ENCODE results near the gene APC2.

DNA sequence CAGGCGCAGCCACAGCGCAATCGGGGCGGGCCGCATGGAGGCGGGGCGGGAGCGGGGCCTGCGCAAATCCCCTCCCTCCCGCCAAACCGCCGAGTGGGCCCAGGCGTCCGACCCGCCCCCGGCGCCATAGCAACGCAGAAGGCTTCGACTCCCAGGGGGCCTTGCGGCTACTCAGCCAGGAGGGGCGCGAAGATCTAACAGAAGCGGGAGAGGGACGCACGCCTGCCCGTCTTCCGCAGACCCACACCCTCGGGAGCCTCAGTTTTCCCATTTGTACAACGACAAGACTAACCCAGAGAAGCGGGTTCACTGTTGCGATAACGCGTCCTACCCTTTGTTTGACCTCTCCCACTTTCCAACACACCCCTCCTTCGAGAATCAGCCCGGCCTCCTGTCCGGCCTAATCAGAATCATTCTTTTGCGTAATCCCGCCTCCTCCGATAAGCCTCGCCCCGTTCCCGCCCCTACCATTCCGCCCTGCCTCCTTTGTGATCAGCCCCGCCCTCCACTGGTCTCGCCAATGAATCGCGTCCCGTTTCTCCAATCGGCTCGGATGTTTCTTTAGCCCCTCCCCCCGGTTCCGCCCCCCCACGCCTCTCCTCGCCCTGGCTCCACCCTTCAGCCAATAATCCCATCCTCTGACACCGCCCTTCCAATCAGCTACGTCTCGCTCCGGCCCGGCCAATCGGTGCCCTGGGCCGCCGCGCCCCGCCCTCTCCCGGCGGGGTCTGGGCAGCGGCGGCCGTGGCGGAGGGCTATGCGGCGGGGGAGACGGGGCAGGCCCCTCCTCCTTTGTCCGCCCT, 40.6 kb downstream of the APC2 start, which contains the start of gene PCSK4:
- TF ChIP-seq, protein P1, sequence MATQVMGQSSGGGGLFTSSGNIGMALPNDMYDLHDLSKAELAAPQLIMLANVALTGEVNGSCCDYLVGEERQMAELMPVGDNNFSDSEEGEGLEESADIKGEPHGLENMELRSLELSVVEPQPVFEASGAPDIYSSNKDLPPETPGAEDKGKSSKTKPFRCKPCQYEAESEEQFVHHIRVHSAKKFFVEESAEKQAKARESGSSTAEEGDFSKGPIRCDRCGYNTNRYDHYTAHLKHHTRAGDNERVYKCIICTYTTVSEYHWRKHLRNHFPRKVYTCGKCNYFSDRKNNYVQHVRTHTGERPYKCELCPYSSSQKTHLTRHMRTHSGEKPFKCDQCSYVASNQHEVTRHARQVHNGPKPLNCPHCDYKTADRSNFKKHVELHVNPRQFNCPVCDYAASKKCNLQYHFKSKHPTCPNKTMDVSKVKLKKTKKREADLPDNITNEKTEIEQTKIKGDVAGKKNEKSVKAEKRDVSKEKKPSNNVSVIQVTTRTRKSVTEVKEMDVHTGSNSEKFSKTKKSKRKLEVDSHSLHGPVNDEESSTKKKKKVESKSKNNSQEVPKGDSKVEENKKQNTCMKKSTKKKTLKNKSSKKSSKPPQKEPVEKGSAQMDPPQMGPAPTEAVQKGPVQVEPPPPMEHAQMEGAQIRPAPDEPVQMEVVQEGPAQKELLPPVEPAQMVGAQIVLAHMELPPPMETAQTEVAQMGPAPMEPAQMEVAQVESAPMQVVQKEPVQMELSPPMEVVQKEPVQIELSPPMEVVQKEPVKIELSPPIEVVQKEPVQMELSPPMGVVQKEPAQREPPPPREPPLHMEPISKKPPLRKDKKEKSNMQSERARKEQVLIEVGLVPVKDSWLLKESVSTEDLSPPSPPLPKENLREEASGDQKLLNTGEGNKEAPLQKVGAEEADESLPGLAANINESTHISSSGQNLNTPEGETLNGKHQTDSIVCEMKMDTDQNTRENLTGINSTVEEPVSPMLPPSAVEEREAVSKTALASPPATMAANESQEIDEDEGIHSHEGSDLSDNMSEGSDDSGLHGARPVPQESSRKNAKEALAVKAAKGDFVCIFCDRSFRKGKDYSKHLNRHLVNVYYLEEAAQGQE (IDR thresholded peaks at IDR 0.05; ENCODE audit: insufficient read depth in 1 of 2, low read depth in 2 of 2, low read length in 1 of 2), result no peak
- TF ChIP-seq, protein P2, sequence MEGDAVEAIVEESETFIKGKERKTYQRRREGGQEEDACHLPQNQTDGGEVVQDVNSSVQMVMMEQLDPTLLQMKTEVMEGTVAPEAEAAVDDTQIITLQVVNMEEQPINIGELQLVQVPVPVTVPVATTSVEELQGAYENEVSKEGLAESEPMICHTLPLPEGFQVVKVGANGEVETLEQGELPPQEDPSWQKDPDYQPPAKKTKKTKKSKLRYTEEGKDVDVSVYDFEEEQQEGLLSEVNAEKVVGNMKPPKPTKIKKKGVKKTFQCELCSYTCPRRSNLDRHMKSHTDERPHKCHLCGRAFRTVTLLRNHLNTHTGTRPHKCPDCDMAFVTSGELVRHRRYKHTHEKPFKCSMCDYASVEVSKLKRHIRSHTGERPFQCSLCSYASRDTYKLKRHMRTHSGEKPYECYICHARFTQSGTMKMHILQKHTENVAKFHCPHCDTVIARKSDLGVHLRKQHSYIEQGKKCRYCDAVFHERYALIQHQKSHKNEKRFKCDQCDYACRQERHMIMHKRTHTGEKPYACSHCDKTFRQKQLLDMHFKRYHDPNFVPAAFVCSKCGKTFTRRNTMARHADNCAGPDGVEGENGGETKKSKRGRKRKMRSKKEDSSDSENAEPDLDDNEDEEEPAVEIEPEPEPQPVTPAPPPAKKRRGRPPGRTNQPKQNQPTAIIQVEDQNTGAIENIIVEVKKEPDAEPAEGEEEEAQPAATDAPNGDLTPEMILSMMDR (IDR thresholded peaks at IDR 0.05), result no peak
- TF ChIP-seq SIN3A (IDR thresholded peaks at IDR 0.05; ENCODE audit: borderline replicate concordance, insufficient read depth, low read depth, low read length) (peak; percentile 91), POLR2AphosphoS5 (IDR thresholded peaks at IDR 0.05; ENCODE audit: low read depth, low read length) (no peak)

Measured in Panc1 (cell line).